ENCODE results near the gene C3orf85.
"Not testable (repeated sequence)": the region's sequence is repeated elsewhere in the genome, so short reads cannot be mapped to it uniquely, and the experiment has no call there.

The C3orf85 gene

DNA sequence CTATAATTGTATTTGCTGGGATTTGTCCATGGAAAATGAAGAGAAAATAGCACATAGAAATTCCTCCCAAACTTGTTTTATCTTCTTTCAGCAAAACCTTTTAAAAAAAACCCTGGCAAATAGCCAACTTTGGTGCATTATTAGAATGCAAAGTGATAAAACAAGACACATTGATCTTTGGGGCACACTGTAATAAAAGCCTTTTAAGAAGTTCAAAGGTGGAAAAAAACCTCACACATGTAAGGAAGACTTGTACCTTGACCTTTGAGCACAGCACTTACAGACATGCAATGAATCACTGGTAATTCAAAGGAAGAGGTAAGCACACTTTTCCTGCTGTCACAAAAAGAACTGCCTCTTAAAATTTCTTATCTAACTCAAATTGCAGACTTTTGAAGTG is 10.6 kb upstream of the C3orf85 start:
- TF ChIP-seq, protein P1, sequence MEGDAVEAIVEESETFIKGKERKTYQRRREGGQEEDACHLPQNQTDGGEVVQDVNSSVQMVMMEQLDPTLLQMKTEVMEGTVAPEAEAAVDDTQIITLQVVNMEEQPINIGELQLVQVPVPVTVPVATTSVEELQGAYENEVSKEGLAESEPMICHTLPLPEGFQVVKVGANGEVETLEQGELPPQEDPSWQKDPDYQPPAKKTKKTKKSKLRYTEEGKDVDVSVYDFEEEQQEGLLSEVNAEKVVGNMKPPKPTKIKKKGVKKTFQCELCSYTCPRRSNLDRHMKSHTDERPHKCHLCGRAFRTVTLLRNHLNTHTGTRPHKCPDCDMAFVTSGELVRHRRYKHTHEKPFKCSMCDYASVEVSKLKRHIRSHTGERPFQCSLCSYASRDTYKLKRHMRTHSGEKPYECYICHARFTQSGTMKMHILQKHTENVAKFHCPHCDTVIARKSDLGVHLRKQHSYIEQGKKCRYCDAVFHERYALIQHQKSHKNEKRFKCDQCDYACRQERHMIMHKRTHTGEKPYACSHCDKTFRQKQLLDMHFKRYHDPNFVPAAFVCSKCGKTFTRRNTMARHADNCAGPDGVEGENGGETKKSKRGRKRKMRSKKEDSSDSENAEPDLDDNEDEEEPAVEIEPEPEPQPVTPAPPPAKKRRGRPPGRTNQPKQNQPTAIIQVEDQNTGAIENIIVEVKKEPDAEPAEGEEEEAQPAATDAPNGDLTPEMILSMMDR (IDR thresholded peaks at IDR 0.05; ENCODE audit: borderline replicate concordance, insufficient read depth, low read depth, low read length) = no peak
- no peak overlapping the region for H3K4me3 ChIP-seq (ENCODE audit: low read depth, low read length)

DNA sequence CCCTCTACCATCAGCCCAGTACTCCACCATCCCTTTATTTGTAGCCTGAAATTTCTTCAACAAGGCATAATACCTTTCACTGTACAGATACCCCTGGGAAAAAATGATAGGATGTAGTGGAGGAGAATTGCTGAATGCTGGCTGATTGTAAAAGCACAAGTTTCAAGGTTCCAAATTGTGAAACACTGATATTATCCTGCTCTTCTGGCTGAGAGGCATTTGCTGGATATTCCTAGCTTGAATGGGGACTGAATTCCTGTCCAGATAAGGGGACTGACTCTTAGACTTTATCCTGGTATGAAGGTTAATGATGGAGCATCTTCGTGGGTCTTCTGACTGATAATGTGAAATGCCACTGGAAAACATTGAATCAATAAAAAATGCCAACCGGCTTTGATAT is 9.0 kb upstream of the C3orf85 start:
- TF ChIP-seq, protein P1 (IDR thresholded peaks at IDR 0.05; ENCODE audit: borderline replicate concordance, insufficient read depth, low read depth, low read length) = no peak

DNA sequence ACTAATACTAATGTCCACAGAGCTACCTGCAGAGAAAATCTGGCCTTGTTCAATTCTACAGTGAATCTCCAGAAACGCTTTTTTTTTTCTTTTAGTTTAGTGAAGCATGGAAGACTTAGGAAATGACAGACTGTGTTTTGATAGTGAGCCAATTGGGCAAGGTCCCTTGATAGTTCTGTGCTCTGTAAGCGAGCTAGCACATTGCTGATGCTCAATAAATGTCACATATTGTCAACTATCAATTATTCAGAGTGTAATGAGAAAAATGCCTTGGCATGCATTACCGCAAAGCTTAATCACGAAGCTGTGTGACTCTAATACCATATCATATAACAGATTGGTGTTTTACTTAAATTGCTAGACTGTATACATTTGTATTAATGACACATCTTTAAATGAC is 5.2 kb upstream of the C3orf85 start:
- no peak overlapping the region for H3K4me3 ChIP-seq (ENCODE audit: low read depth, low read length)
- TF ChIP-seq, protein P1 (IDR thresholded peaks at IDR 0.05; ENCODE audit: borderline replicate concordance, insufficient read depth, low read depth, low read length) = no peak

More for the DNA sequence above, 9.0 kb upstream of the C3orf85 start:
- no peak overlapping the region for H3K4me3 ChIP-seq (ENCODE audit: low read depth, low read length)

DNA sequence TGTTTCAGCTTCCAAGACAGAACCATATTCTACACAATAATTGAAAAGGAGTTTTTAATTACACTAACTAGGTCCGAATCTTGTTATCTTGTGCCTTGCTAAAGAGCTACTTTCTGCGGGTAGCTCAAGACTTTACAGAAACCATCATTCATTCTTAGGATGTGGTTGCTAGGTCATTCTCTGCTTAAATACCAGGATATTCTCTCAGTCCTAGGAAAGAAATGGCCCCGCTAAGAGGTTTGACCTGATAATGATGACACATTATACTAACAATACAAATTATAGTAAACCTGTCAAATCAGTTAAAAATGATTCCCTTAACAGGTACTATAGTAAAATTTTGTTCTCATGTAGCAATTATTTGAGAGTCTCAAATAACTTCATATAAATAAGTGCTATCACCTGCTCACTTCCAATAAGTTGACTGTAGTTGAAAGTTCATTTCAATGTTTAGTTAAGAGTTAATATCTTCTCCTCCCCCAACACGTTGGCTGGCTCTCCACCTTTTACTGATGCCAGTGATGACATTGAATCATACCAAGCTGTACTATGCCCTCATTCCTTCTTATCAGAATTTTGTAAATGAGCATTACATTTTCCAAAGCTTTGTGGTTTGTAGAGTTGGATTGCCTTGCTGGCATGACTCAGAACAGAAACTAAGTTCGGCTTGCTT is 3.6 kb upstream of the C3orf85 start:
- TF ChIP-seq, protein P1 (IDR thresholded peaks at IDR 0.05; ENCODE audit: borderline replicate concordance, insufficient read depth, low read depth, low read length) = no peak
- H3K4me3 ChIP-seq (ENCODE audit: low read depth, low read length) = no peak overlapping the region

DNA sequence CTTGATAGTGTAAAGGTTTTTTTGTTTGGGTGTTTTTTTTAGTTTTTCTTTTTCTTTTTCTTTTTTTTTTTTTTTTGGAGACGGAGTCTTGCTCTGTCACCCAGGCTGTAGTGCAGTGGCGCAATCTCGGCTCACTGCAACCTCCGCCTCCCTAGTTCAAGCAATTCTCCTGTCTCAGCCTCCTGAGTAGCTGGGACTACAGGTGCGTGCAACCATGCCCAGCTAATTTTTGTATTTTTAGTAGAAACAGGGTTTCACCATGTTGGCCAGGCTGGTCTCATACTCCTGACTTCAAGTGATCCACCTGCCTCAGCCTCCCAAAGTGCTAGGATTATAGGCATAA is 3.1 kb upstream of the C3orf85 start:
- not testable (repeated sequence) for H3K4me3 ChIP-seq (ENCODE audit: low read depth, low read length)

DNA sequence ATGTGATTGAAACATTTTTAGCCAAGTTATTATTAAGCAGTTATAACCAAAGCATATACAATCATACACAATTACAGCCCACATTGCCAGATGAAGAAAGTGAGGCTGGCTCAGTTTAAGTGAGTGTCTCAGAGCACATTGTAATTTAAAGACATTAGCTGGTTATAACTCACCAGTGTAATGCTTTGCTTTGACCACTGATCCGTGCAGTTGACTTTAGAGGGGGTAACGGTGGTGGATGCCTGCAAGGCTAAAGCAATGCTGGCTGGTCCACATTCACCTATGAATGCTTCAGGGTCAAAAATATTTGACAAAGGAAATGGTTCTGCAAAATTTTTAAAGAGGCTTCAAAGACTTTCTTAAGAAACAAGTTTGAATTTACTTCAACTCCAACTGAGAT is 1.2 kb downstream of the C3orf85 start:
- TF ChIP-seq, protein P1 (IDR thresholded peaks at IDR 0.05; ENCODE audit: borderline replicate concordance, insufficient read depth, low read depth, low read length) = no peak
- no peak overlapping the region for H3K4me3 ChIP-seq (ENCODE audit: low read depth, low read length)

DNA sequence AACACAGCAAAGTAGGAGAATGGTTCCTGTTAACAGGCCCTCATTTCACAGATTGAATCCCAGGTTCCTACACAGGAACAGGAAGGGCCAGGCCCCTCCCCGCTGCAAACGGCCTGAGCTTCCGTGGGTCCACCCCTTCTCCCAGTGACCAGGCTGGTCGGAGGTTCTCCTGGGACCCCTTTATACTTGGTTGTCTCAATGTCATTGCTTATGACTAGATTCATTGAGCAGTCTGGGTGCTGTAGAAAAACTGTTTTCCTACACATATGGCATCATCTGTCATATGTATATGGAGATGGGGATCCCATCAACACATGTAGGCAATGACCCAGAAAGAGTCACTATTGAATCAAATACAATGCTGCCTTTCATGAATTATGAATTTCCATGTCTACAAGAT is 3.8 kb downstream of the C3orf85 start:
- TF ChIP-seq, protein P1 (IDR thresholded peaks at IDR 0.05; ENCODE audit: borderline replicate concordance, insufficient read depth, low read depth, low read length) = no peak
- no peak overlapping the region for H3K4me3 ChIP-seq (ENCODE audit: low read depth, low read length)

DNA sequence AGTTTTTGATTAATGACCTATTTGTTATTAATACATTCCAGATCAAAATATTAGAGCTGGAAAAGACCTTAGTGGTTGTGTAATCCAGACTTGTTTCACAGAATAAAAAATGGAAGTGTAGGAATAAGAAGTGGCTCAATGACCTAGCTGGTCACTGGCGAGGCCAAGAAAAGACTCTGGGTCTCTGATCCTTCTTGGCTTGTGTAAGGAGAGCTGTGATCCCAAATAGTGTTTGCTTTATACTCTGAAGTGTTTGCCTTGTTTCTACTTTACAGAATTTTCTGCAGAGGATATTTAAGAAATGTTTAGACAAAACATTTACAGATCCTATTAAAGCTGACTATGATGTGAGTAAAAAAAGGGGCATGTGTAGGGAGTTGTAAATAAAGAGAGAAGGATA is 7.1 kb downstream of the C3orf85 start:
- TF ChIP-seq, protein P1 (IDR thresholded peaks at IDR 0.05; ENCODE audit: borderline replicate concordance, insufficient read depth, low read depth, low read length) = no peak
- no peak overlapping the region for H3K4me3 ChIP-seq (ENCODE audit: low read depth, low read length)
